H1 (cell line): ENCODE results near the gene ARRB1. TPM values are rescaled to one million over a fixed set of nuclear protein-coding genes. Genes with fewer than 3 reads are reported as not detected.

Experiments
- CTCF ChIA-PET: fragments of 300-600 bp; sonication (Branson Sonifier 250); formaldehyde crosslinking; loops from one replicate; lab custom pipeline; 2021; ENCODE audit not compliant: partially characterized antibody; lab: Charles Lee
- POLR2A ChIA-PET: fragments of 300-600 bp; sonication (Branson Sonifier 250); formaldehyde crosslinking; loops from one replicate; lab custom pipeline; 2021; ENCODE audit warnings: inconsistent platforms; ENCODE audit not compliant: partially characterized antibody; lab: Charles Lee
- DNase-seq, 2 experiments: peaks; one replicate each; pipeline versions ENCODE4 v3.0.0 to v3.0.0-alpha.2; 2010 to 2022; ENCODE audit warnings: low spot score in 2 of 2, low read depth in 1 of 2, mixed read lengths in 1 of 2
- FAIRE-seq: peaks from 2 replicates; lab custom pipeline; 2011; peaks lifted over from hg19 to GRCh38; lab: Jason Lieb, UNC
- H2AFZ ChIP-seq: 2 replicates; pipeline ENCODE4 v1.8.1; 2012; ENCODE audit warnings: low read length, inconsistent platforms
- H2AK5ac ChIP-seq: 2 replicates; pipeline ENCODE4 v1.6.1; 2013; ENCODE audit warnings: low read depth, low read length
- H2BK120ac ChIP-seq: replicated peaks from 2 replicates; pipeline ENCODE3; 2013; ENCODE audit warnings: low read depth, low read length, inconsistent platforms
- H2BK12ac ChIP-seq: 2 replicates; pipeline ENCODE4 v1.6.1; 2013; ENCODE audit warnings: low read depth, low read length
- H2BK15ac ChIP-seq: 2 replicates; pipeline ENCODE4 v1.6.1; 2013; ENCODE audit warnings: low read length
- H2BK20ac ChIP-seq: 2 replicates; pipeline ENCODE4 v1.6.1; 2013; ENCODE audit warnings: low read length
- H2BK5ac ChIP-seq: 2 replicates; pipeline ENCODE4 v1.6.1; 2013; ENCODE audit warnings: low read depth, low read length
- H3K14ac ChIP-seq: 2 replicates; pipeline ENCODE4 v1.6.1; 2013; ENCODE audit warnings: inconsistent platforms; ENCODE audit not compliant: insufficient read length
- H3K18ac ChIP-seq: 2 replicates; pipeline ENCODE4 v1.6.1; 2013; ENCODE audit warnings: low read length; ENCODE audit errors: extremely low read depth
- H3K23ac ChIP-seq: 2 replicates; pipeline ENCODE4 v1.6.1; 2013; ENCODE audit warnings: inconsistent platforms; ENCODE audit not compliant: insufficient read length
- H3K23me2 ChIP-seq: 2 replicates; pipeline ENCODE4 v1.6.1; 2013; ENCODE audit warnings: low read depth, low read length
- H3K27ac ChIP-seq: 2 replicates; pipeline ENCODE4 v1.6.1; 2011; ENCODE audit warnings: low read depth, low read length, inconsistent platforms
- H3K27me3 ChIP-seq, 4 experiments: replicated peaks in 1 of 4; 1 replicate in 1 of 4; 2 replicates in 3 of 4; pipeline versions ENCODE4 v1.6.1 to v1.8.1; 2011 to 2013; ENCODE audit warnings: low read length in 3 of 4, mild to moderate bottlenecking in 3 of 4, inconsistent platforms in 2 of 4, mixed read lengths in 2 of 4, moderate library complexity in 1 of 4; ENCODE audit not compliant: control insufficient read depth in 3 of 4, insufficient read depth in 3 of 4; ENCODE audit errors: extremely low read depth in 1 of 4
- H3K36me3 ChIP-seq, 4 experiments: 2 replicates each; pipeline versions ENCODE4 v1.6.1 to v1.8.1; 2011 to 2013; ENCODE audit warnings: mild to moderate bottlenecking in 4 of 4, low read length in 3 of 4, moderate library complexity in 2 of 4, control low read depth in 1 of 4, inconsistent platforms in 1 of 4; ENCODE audit not compliant: insufficient read depth in 4 of 4, control insufficient read depth in 2 of 4
- H3K4ac ChIP-seq: replicated peaks from 2 replicates; pipeline ENCODE3; 2013; ENCODE audit warnings: low read length, low read depth, mixed read lengths, inconsistent platforms; ENCODE audit not compliant: insufficient read length
- H3K4me1 ChIP-seq, 4 experiments: replicated peaks in 1 of 4; 1 replicate in 1 of 4; 2 replicates in 3 of 4; pipeline versions ENCODE4 v1.6.1 to v1.8.1; 2011 to 2013; ENCODE audit warnings: low read length in 3 of 4, inconsistent platforms in 2 of 4, mixed read lengths in 1 of 4; ENCODE audit not compliant: insufficient read depth in 4 of 4, control insufficient read depth in 3 of 4
- H3K4me2 ChIP-seq, 2 experiments: 2 replicates each; pipeline versions ENCODE4 v1.6.1 to v1.8.1; 2011 to 2013; ENCODE audit warnings: low read depth in 2 of 2, low read length in 2 of 2, control low read depth in 1 of 2, inconsistent platforms in 1 of 2, mild to moderate bottlenecking in 1 of 2; ENCODE audit not compliant: insufficient read depth in 1 of 2
- H3K4me3 ChIP-seq, 4 experiments: fragments of 200-600, 300-600 bp in 1 of 4; sonication (generic), shearing (Covaris generic), sonication (Bioruptor Twin) in 1 of 4; 2 replicates each; pipeline versions ENCODE4 v1.5.1 to v1.8.1; 2011 to 2016; ENCODE audit warnings: low read length in 4 of 4, low read depth in 3 of 4, control low read depth in 2 of 4, inconsistent platforms in 2 of 4, mild to moderate bottlenecking in 2 of 4, mixed read lengths in 1 of 4, moderate library complexity in 1 of 4; ENCODE audit not compliant: insufficient read depth in 2 of 4; ENCODE audit errors: extremely low read depth in 1 of 4
- H3K56ac ChIP-seq: replicated peaks from 2 replicates; pipeline ENCODE3; 2013; ENCODE audit warnings: low read depth, mild to moderate bottlenecking, mixed read lengths, low read length, inconsistent platforms; ENCODE audit not compliant: insufficient read length
- H3K79me1 ChIP-seq: 2 replicates; pipeline ENCODE4 v1.6.1; 2013; ENCODE audit warnings: low read depth, low read length, control low read depth
- H3K79me2 ChIP-seq, 2 experiments: 2 replicates each; pipeline versions ENCODE4 v1.6.1 to v1.8.1; 2012 to 2013; ENCODE audit warnings: low read length in 2 of 2, mild to moderate bottlenecking in 2 of 2, inconsistent platforms in 1 of 2; ENCODE audit not compliant: insufficient read depth in 2 of 2, control insufficient read depth in 1 of 2
- H3K9ac ChIP-seq, 4 experiments: replicated peaks in 1 of 4; 1 replicate in 1 of 4; 2 replicates in 3 of 4; pipeline versions ENCODE4 v1.6.1 to v1.8.1; 2011 to 2013; ENCODE audit warnings: low read depth in 3 of 4, low read length in 3 of 4, control low read depth in 2 of 4, mild to moderate bottlenecking in 2 of 4, moderate library complexity in 2 of 4, inconsistent platforms in 1 of 4; ENCODE audit errors: extremely low read depth in 1 of 4
- H3K9me3 ChIP-seq, 2 experiments: 2 replicates each; pipeline versions ENCODE4 v1.6.1 to v1.8.1; 2012 to 2013; ENCODE audit warnings: mild to moderate bottlenecking in 2 of 2, moderate library complexity in 2 of 2, control low read depth in 1 of 2, inconsistent platforms in 1 of 2, low read depth in 1 of 2, low read length in 1 of 2, mixed read lengths in 1 of 2; ENCODE audit not compliant: insufficient read depth in 2 of 2
- H4K20me1 ChIP-seq, 2 experiments: replicated peaks in 1 of 2; 2 replicates each; pipeline versions ENCODE3 to v1.8.1; 2011 to 2013; ENCODE audit warnings: inconsistent platforms in 2 of 2, low read length in 2 of 2, mild to moderate bottlenecking in 1 of 2; ENCODE audit not compliant: insufficient read depth in 2 of 2, control insufficient read depth in 1 of 2
- H4K5ac ChIP-seq: 2 replicates; pipeline ENCODE4 v1.6.1; 2013; ENCODE audit warnings: low read length, low read depth, mixed read lengths, inconsistent platforms; ENCODE audit not compliant: insufficient read length
- H4K8ac ChIP-seq: 2 replicates; pipeline ENCODE4 v1.8.0; 2013; ENCODE audit warnings: mild to moderate bottlenecking, moderate library complexity, low read length, inconsistent platforms; ENCODE audit not compliant: insufficient read depth; ENCODE audit errors: extremely low read depth
- H4K91ac ChIP-seq: replicated peaks from 2 replicates; pipeline ENCODE3; 2013; ENCODE audit warnings: low read length, mixed read lengths, inconsistent platforms; ENCODE audit not compliant: insufficient read length
- CEBPB ChIP-seq: IDR thresholded peaks from 2 replicates; pipeline ENCODE4 v1.6.1; 2012; ENCODE audit warnings: low read depth, low read length
- FOSL1 ChIP-seq: IDR thresholded peaks from 2 replicates; pipeline ENCODE4 v1.6.1; 2011; ENCODE audit warnings: mild to moderate bottlenecking, low read depth, low read length, moderate library complexity; ENCODE audit not compliant: insufficient read depth
- KDM1A ChIP-seq: fragments of 200-600, 300-600 bp; sonication (generic); IDR thresholded peaks from 2 replicates; pipeline ENCODE4 v1.7.1; 2016; ENCODE audit warnings: mild to moderate bottlenecking, low read length, borderline replicate concordance
- KDM4A ChIP-seq: IDR thresholded peaks from one replicate; pipeline ENCODE4 v1.7.1; 2012; ENCODE audit warnings: low read depth, mild to moderate bottlenecking, moderate library complexity, low read length, inconsistent platforms; ENCODE audit not compliant: severe bottlenecking
- NANOG ChIP-seq: IDR thresholded peaks from 2 replicates; pipeline ENCODE4 v1.6.1; 2011; ENCODE audit warnings: low read length, low read depth, mild to moderate bottlenecking, inconsistent platforms; ENCODE audit not compliant: insufficient read depth, poor library complexity, severe bottlenecking
- PHF8 ChIP-seq: fragments of 200-600 bp; sonication (generic); conservative IDR thresholded peaks from 2 replicates; pipeline ENCODE4 v1.7.1; 2012; ENCODE audit warnings: low read depth, mild to moderate bottlenecking, inconsistent platforms, low read length, moderate library complexity
- POLR2A ChIP-seq, 2 experiments: IDR thresholded peaks; 1 replicate in 1 of 2; 2 replicates in 1 of 2; pipeline ENCODE4 v1.6.1; 2011; ENCODE audit warnings: low read depth in 2 of 2, low read length in 2 of 2, mild to moderate bottlenecking in 2 of 2; ENCODE audit errors: control extremely low read depth in 1 of 2
- POLR2AphosphoS5 ChIP-seq: IDR thresholded peaks from 2 replicates; pipeline ENCODE4 v1.6.1; 2011; ENCODE audit warnings: low read depth, low read length
- RAD21 ChIP-seq, 2 experiments: IDR thresholded peaks in 1 of 2; conservative IDR thresholded peaks in 1 of 2; 2 replicates each; pipeline ENCODE4 v1.6.1; 2011; ENCODE audit warnings: low read depth in 2 of 2, low read length in 2 of 2, improper control_type of control experiment in 1 of 2, inconsistent platforms in 1 of 2, mild to moderate bottlenecking in 1 of 2, moderate library complexity in 1 of 2
- RBBP5 ChIP-seq: IDR thresholded peaks from 2 replicates; pipeline ENCODE4 v1.7.1; 2012; ENCODE audit warnings: low read depth, mild to moderate bottlenecking, inconsistent platforms, low read length, moderate library complexity, borderline replicate concordance
- RXRA ChIP-seq: IDR thresholded peaks from 2 replicates; pipeline ENCODE4 v1.6.1; 2011; ENCODE audit warnings: low read depth, mild to moderate bottlenecking, low read length, moderate library complexity; ENCODE audit not compliant: insufficient read depth
- TCF12 ChIP-seq: IDR thresholded peaks from 2 replicates; pipeline ENCODE4 v1.6.1; 2011; ENCODE audit warnings: low read depth, mild to moderate bottlenecking, low read length
- WGBS, 2 experiments: shearing (Covaris generic) in 1 of 2; methylation state at CpG; one replicate each; pipeline versions ENCODE4 v1.1.6 to v1.1.7; 2013 to 2015; ENCODE audit warnings: low lambda C conversion rate in 2 of 2, mixed read lengths in 2 of 2, inconsistent platforms in 1 of 2, low coverage in 1 of 2, missing lambda C conversion rate in 1 of 2; ENCODE audit not compliant: insufficient replicate concordance in 2 of 2, insufficient coverage in 1 of 2, insufficient read length in 1 of 2; ENCODE audit errors: extremely low coverage in 1 of 2, missing lambda C conversion rate in 1 of 2; 5-methylcytosine and 5-hydroxymethylcytosine counted together
- polyA plus RNA-seq, 7 experiments: library from polyadenylated mRNA; depleted of rRNA in 3 of 7; stranded (reverse) in 5 of 7; unstranded in 2 of 7; fragments of >200 nt in 5 of 7; fragments of 200-250 nt in 2 of 7; gene quantifications; 1 replicate in 5 of 7; 2 replicates in 1 of 7; 4 replicates in 1 of 7; pipeline versions ENCODE4 v1.2.1 to v1.2.3, GENCODE V29; 2011 to 2013; ENCODE audit warnings: missing spikeins in 2 of 7, mixed read lengths in 2 of 7
- total RNA-seq: library from RNA; stranded (reverse); fragmentation: NEBNext Ultra II Directional; extraction: Animal tissue kit (Norgen Biotek cat#: 25700); gene quantifications from 2 replicates; pipeline ENCODE4 v1.2.1, GENCODE V29; 2021

Gene ARRB1
- total and polyA plus RNA-seq, 2 of the 8 experiments (the other 6 are each of a cell fraction or from before 2014, with no cell fraction given), result 9.4 to 31.8 TPM

GRCh38 chr11:75305452-75305851 lies 46.0 kb downstream of the ARRB1 start:
- Histone ChIP-seq H4K91ac (no peak overlapping the region), H3K4me3 (no peak overlapping the region), H3K14ac (no peak overlapping the region), H3K79me2 (no peaks in the 10 kb centered on the region; a peak in 1 of 4 replicates), H2BK20ac (no peak overlapping the region), H3K9ac (no peak overlapping the region), H3K27ac (no peak overlapping the region), H4K8ac (no peak overlapping the region), H3K4me1 (peaks cover 0 to 7% (median 4%) of the 10 kb centered on the region in 4 experiments; a peak in 5 of 7 replicates), H3K18ac (no peak overlapping the region), H3K36me3 (no peaks in the 10 kb centered on the region), H3K9me3 (no peaks in the 10 kb centered on the region), H2AFZ (no peak overlapping the region), H2BK5ac (no peak overlapping the region), H3K79me1 (no peaks in the 10 kb centered on the region; the same call in 1 of the 2 replicates), H3K23me2 (no peaks in the 10 kb centered on the region), H4K20me1 (peaks cover 0 to 3% of the 10 kb centered on the region in 2 experiments), H3K23ac (no peak overlapping the region), H3K56ac (no peak overlapping the region), H3K27me3 (no peaks in the 10 kb centered on the region), H2AK5ac (no peak overlapping the region), H4K5ac (no peak overlapping the region), H3K4ac (no peak overlapping the region), H3K4me2 (no peak overlapping the region), H2BK120ac (no peak overlapping the region), H2BK15ac (no peak overlapping the region), H2BK12ac (no peak overlapping the region; the same call in 1 of the 2 replicates)
- ChIA-PET POLR2A (no interaction called here), CTCF (interaction anchor here (0.7 kb wide), 1 partner anchor 26 kb away, joined by 3 read pairs; no protein-coding TSS in a partner anchor)
- TF ChIP-seq RXRA (no peak), KDM4A (no peak), RAD21 (IDR thresholded peaks at IDR 0.05 in 1 of 2, conservative IDR thresholded peaks at IDR 0.05 in 1 of 2; ENCODE audit: low read depth in 2 of 2, low read length in 2 of 2) (no peak), PHF8 (no peak), RBBP5 (no peak), POLR2A (IDR thresholded peaks at IDR 0.05; ENCODE audit: control extremely low read depth in 1 of 2, low read depth in 2 of 2, low read length in 2 of 2) (no peak), POLR2AphosphoS5 (no peak), KDM1A (no peak), CEBPB (no peak), NANOG (no peak), TCF12 (no peak), FOSL1 (no peak)
- DNase-seq, result no peak
- 83% methylated on average over 3 of the region's 3 CpGs; no CpG with 5 or more reads in 1 of the 2 experiments for WGBS, 2 experiments
- FAIRE-seq, result no peak
